ENCODE data around the gene SORT1.

- TF ChIP-seq POLR2AphosphoS5 (IDR thresholded peaks at IDR 0.05; ENCODE audit: low read depth, low read length) (no peak), REST (IDR thresholded peaks at IDR 0.05; ENCODE audit: low read depth, low read length) (no peak), CTCF (IDR thresholded peaks at IDR 0.05) (no peak), EP300 (IDR thresholded peaks at IDR 0.05; ENCODE audit: borderline replicate concordance in 1 of 2, low read depth in 1 of 2, low read length in 1 of 2) (no peak), SMC3 (IDR thresholded peaks at IDR 0.05; ENCODE audit: low read depth, low read length) (no peak), USF2 (IDR thresholded peaks at IDR 0.05; ENCODE audit: borderline replicate concordance, low read depth, low read length) (no peak)
Observed at GRCh38 chr1:109392037-109392787, 5.5 kb downstream of the SORT1 start.
